ENCODE results near the gene P2RY2. TPM values are rescaled to one million over a fixed set of nuclear protein-coding genes. Genes with fewer than 3 reads are reported as not detected.

P2RY2 gene
- total RNA-seq, 1 experiment from 2014 or later = 0.26 TPM

DNA sequence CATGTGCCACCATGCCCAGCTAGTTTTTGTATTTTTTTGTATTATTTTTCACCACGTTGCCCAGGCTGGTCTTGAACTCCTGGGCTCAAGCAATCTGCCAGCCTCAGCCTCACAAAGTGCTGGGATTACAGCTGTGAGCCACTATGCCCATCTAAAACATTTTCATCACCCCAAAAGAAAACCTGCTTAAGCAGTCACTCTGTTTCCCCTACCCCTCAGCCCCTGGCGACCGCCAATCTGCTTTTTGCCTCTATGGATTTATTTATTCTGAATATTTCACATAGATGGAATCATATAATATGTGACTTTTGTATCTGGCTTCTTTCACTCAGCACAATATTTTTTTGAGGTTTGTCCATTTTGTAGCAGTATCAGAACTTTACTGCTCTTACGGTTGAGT is 18.6 kb upstream of the P2RY2 start:
- TF ChIP-seq, protein P1, sequence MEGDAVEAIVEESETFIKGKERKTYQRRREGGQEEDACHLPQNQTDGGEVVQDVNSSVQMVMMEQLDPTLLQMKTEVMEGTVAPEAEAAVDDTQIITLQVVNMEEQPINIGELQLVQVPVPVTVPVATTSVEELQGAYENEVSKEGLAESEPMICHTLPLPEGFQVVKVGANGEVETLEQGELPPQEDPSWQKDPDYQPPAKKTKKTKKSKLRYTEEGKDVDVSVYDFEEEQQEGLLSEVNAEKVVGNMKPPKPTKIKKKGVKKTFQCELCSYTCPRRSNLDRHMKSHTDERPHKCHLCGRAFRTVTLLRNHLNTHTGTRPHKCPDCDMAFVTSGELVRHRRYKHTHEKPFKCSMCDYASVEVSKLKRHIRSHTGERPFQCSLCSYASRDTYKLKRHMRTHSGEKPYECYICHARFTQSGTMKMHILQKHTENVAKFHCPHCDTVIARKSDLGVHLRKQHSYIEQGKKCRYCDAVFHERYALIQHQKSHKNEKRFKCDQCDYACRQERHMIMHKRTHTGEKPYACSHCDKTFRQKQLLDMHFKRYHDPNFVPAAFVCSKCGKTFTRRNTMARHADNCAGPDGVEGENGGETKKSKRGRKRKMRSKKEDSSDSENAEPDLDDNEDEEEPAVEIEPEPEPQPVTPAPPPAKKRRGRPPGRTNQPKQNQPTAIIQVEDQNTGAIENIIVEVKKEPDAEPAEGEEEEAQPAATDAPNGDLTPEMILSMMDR (conservative IDR thresholded peaks at IDR 0.05) = no peak
- Histone ChIP-seq H3K79me2 (ENCODE audit: insufficient read depth, low read length) (no peaks in the 10 kb centered on the region), H3K23ac (ENCODE audit: insufficient read length, low read depth, low read length) (no peak overlapping the region), H3K18ac (ENCODE audit: insufficient read length, low read depth, low read length) (no peak overlapping the region), H4K5ac (ENCODE audit: insufficient read length, low read depth, low read length) (no peak overlapping the region), H3K56ac (ENCODE audit: insufficient read length, low read depth, low read length) (no peak overlapping the region), H2AFZ (ENCODE audit: low read length) (no peak overlapping the region), H2BK5ac (ENCODE audit: insufficient read length, low read length) (no peak overlapping the region), H2BK20ac (ENCODE audit: low read depth, low read length, poor library complexity, severe bottlenecking) (no peak overlapping the region), H3K9me3 (ENCODE audit: control insufficient read depth, low read depth, low read length) (no peaks in the 10 kb centered on the region), H2BK12ac (ENCODE audit: insufficient read length, low read depth, low read length) (no peak overlapping the region), H3K4ac (ENCODE audit: low read depth, low read length) (no peak overlapping the region), H3T11ph (ENCODE audit: low read length) (no peak overlapping the region), H3K14ac (ENCODE audit: insufficient read depth, low read length) (no peak overlapping the region), H3K4me1 (ENCODE audit: insufficient read depth, low read length) (peaks cover 12% of the 10 kb centered on the region; the same call in 1 of the 2 replicates), H3K27me3 (ENCODE audit: insufficient read depth, low read length) (no peaks in the 10 kb centered on the region), H3K9ac (ENCODE audit: extremely low read depth, insufficient read length, low read length) (no peak overlapping the region), H2AK5ac (ENCODE audit: insufficient read length, low read length) (no peak overlapping the region), H2BK120ac (ENCODE audit: low read depth, low read length, poor library complexity, severe bottlenecking) (no peak overlapping the region), H2BK15ac (ENCODE audit: low read depth, low read length) (no peak overlapping the region), H3K4me2 (ENCODE audit: insufficient read depth, insufficient read length, low read length) (no peak overlapping the region), H3K79me1 (ENCODE audit: insufficient read depth, low read depth, low read length, poor library complexity, severe bottlenecking) (no peaks in the 10 kb centered on the region), H3K23me2 (ENCODE audit: insufficient read length, low read depth, low read length, poor library complexity, severe bottlenecking) (no peaks in the 10 kb centered on the region), H4K91ac (ENCODE audit: insufficient read length, low read depth, low read length) (no peak overlapping the region), H3K27ac (ENCODE audit: insufficient read length, low read depth, low read length) (no peak overlapping the region), H4K8ac (replicated peaks; ENCODE audit: insufficient read length, low read depth, low read length) (no peak overlapping the region), H4K20me1 (ENCODE audit: control insufficient read depth, insufficient read depth, insufficient read length) (no peaks in the 10 kb centered on the region)
- WGBS (ENCODE audit: extremely low coverage, insufficient read length, low lambda C conversion rate) = no CpG with 5 or more reads among the region's 4 CpGs
- Mint-ChIP-seq H3K36me3 (ENCODE audit: insufficient read depth in 1 of 3, low read depth in 3 of 3) (no peaks in the 10 kb centered on the region), H3K27me3 (ENCODE audit: low read depth) (no peaks in the 10 kb centered on the region), H3K9me3 (no peaks in the 10 kb centered on the region; a peak in 1 of 5 replicates), H3K4me1 (peaks cover 29 to 35% of the 10 kb centered on the region in 2 experiments), H3K27ac (no peak overlapping the region; a peak in 2 of 7 replicates), H3K4me3 (no peak overlapping the region)
- DNase-seq = no peak
